Posterior vena cava (tissue), 2 donors: ENCODE results near the gene CPHXL2. TPM values are rescaled to one million over a fixed set of nuclear protein-coding genes. Genes with fewer than 3 reads are reported as not detected.
A peak's percentile ranks its signal among the peaks of the same experiment; 100 is the strongest.

Experiments used
- DNase-seq: peaks from one replicate; pipeline ENCODE4 v3.0.0-alpha.2; 2020; ENCODE audit warnings: low spot score
- intact Hi-C, 2 donors: fragments of 100-400 bp; cut with DNase I; formaldehyde crosslinking; loops; one replicate each; pipeline versions ENCODE4 v1.14.1 to v1.14.2; 2022 to 2023
- total RNA-seq, 2 donors: library from RNA; stranded (reverse); fragmentation: NEBNext Ultra II Directional; extraction: Animal tissue kit (Norgen Biotek cat#: 25700); gene quantifications; one replicate each; pipeline ENCODE4 v1.2.1, GENCODE V29; 2021
- donor health status: DM: yes; HTN: yes; CAD: no.
- donor health status: DM: yes; HTN: yes; CAD: no.

CPHXL2 gene
- total RNA-seq, 2 donors from 2014 or later, result not detected

DNA sequence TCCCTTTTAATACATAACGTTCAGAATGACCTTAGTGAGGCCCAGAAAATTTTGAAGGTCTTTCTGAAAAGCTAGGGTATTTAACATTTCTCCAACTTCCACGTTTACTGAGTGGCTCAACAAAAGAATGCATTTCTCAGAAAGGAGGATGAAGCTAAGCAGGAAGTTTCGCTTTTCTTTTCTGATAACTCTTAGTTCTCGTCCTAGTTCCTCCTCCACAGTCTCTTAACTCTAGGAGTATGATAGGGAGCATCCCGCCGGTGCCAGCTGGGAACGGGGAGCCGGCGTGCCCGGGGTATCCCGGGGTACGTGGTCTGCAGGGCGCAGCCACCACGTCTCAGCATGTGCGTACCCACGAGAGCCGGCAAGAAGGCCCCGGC lies 29.7 kb downstream of the CPHXL2 start:
- intact Hi-C loops, result no loop called here
- DNase-seq, result no peak

DNA sequence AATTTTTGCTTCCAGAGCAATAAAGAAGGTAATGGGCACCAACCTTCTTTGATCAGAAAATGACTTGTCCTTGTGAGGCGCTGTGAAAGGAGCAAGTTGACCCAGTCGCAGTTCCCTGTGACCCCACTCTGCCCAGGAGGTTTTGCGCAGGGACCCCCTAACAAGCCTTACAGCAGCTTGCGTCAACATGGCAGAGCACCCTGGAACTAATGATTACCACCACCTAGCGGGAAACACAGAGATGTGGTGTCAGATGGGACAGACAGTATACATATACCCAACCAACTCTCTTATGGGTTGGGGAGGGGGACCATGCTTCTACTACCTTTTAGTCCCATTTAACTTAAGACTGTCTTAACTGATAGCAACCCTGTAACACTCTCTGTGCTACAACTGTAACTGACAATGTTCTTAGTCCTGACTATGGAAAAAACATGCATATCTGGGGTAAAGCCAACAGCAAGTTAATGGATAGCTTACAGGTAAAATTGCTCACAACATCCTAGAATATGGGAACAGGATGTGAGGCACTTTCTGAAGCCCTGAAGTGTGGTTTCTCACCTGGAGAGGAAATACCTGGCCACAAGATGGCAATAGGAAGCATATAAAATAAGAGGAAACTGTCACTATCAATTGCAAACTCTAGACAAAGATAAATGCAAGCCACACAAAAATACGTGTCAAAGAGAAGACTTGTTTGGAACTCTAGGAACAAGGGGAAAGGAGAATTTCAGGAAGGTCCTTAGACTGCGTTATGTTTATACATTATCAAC lies 32.4 kb downstream of the CPHXL2 start:
- intact Hi-C loops, result no loop called here
- no peak for DNase-seq

DNA sequence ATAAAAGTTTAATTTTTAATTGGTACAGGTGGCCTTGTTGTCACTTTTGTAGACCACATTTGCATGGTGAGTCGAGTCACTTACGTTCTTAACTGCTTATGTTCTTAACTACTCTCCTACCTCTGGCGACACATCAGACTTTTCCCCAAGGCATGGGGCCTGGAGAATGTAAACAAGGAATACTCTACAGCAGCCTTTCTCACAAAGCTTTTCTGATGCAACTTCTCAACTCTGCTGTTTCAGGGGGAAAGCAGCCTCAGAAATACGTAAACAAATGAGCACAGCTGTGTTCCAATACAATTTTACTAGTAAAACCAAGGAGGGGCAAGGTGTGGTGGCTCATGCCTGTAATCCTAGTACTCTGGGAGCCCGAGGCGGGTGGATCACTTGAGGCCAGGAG lies 36.2 kb downstream of the CPHXL2 start:
- DNase-seq, result no peak
- intact Hi-C loops, result no loop called here

DNA sequence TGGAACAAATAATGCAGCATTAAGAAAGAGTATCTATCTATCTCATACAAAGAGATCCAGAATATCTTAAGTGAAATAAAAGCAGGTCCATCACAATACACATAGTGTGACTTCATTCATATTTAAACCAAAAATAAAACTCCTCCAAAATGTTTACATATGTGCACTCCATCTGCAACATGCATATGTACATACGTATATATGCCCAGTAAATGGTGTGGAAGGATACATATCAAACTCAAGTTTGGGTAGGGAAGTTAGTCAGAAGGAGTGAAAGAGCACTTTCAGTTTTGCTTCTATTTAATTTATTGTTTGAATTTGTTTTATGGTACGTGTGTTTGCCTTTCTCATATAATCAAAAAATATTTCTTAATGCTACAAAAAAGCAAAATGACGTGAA lies 41.8 kb downstream of the CPHXL2 start:
- intact Hi-C loops, result no loop called here
- no peak for DNase-seq

DNA sequence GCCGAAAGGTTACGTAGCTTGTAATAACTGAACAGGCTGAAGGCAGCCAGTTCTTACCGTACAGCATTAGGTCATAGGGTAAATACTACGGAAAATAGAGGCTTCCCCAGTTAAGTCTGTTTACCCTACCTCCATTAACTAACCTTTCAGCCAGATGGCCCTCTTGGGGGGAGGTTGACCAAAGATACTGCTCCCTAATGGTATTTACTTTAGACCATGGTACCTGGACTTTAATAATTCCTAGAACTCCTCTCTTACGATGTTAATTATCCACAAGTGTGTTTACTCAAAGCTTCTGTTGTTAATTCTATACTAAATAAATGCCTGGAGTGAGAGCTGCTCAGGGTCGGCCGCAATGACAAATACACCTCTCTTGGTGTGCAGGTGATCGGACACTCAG lies 44.0 kb downstream of the CPHXL2 start:
- DNase-seq, result no peak
- intact Hi-C loops, result no loop called here

DNA sequence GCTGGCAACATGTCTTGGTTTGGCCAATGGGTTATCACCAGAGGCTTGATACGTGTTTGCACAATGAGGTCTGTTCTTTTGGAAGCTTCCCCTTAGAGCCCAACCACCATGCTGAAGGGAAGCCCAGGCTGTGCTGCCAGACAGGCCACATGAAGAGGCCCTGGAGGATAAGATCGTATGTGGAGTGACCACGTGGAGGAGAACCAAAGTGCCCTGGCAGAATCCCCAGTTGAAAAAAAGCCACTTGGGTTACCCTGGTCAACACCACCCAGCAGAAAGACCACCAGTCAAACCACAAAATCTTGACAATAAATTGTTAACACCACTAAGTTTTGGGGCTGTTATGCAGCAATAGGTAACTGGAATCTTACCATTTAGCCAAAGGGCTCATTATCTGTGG lies 46.8 kb downstream of the CPHXL2 start:
- intact Hi-C loops, result no loop called here
- no peak for DNase-seq

DNA sequence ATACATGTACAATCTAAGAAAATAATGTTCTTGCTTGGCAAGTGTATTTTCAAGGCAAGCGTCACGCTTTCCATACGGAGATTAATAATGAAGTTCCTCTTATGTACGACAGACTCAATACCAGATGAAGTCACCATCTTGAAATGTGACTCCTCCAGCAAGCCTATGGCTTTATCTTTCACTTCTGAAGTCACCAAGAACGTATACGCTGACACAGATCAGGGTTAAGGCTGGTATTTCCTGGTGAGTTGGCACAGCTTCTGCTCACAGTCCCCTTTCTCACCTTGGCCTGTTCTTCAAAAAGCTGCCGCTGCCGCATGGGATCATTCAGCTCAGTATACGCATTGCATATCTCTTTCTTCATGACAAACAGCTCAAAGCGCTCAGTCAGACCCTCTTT lies 47.7 kb downstream of the CPHXL2 start:
- intact Hi-C loops, result loop anchor here in 1 of 2 donors (10.0 kb wide), 1 partner anchor 64 kb away; the partner anchor contains the start of gene GABARAPL2

DNA sequence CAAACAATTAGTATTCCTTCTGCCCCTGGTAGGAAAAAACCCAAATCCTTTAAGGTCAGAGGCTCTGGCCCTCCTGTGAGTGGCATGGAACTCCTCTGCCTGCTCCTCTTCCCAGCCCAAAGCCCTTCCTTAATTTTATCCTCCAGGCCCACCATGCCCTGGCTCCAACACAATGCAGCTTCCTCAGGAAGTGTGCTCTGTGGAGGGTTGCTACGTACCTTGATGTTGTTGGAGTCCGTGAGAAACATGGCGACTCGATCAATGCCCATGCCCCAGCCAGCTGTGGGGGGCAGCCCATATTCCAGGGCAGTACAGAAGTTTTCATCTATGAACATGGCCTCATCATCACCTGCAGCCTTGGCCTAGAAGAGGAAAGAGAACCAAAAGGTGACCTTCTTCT lies 48.5 kb downstream of the CPHXL2 start:
- DNase-seq, result no peak
- intact Hi-C loops, result loop anchor here in 1 of 2 donors (10.0 kb wide), 1 partner anchor 64 kb away; the partner anchor contains the start of gene GABARAPL2

More for the DNA sequence above, 47.7 kb downstream of the CPHXL2 start:
- DNase-seq, result no peak

DNA sequence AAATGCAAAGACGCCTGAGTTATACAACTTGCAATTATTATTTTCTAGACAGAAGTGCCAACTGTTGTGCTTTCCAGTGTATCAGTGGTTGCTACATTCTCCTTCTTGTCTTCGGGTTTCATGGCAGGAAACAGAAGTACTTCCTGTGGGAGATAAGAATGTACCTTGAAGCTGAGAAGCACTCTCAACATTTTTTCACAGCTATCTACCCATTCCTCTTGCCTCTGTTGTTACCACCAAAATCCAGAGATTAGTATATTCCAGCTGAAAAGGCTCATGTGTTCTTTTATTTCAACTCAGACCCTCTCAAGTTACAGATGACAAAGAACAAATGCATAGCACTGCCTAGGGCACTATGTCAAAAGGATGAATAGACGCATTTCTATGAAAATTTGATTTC lies 49.0 kb downstream of the CPHXL2 start:
- no peak for DNase-seq
- intact Hi-C loops, result loop anchor here in 1 of 2 donors (10.0 kb wide), 1 partner anchor 63 kb away; the partner anchor contains the start of gene GABARAPL2

DNA sequence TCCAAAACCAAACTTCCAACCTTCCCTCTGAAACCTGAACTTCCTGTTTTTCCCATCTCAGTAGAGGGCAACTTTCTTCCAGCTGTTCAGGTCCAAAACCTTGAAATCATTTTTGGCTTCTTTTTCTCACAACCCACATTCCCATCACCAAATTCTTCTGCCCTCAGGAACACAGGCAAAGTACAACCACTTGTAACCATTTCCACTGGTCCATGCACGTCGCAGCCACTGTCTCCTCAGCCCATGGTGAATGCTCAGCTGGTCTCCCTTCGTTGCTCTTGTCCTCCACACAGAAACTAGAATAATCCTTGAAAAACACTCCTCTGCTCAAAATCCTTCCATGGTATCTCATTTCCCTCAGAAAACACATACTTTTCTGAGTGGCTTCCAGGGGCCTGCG lies 50.0 kb downstream of the CPHXL2 start:
- DNase-seq, result no peak
- intact Hi-C loops, result loop anchor here in 1 of 2 donors (10.0 kb wide), 1 partner anchor 62 kb away; the partner anchor contains the start of gene GABARAPL2

DNA sequence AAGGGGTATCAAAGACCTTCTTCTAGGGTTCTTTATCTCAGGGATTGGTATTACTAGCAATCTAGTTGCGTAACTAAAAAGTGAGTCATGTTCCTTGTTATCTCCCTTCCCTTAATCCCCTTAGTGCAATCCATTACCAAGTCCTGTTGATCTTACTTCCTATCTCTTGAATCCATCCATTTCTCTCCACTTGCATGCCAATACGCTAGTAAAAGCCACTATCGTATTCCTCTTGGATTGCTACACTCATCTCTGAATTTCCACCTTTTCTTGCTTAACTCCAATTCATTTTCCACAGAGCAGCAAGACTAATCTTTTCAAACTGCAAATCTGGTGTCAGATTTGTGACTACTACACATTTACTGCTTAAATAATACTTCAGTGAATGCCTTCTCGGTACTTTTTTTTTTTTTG lies 51.9 kb downstream of the CPHXL2 start:
- DNase-seq, result no peak
- intact Hi-C loops, result loop anchor here in 1 of 2 donors (10.0 kb wide), 1 partner anchor 60 kb away; the partner anchor contains the start of gene GABARAPL2

DNA sequence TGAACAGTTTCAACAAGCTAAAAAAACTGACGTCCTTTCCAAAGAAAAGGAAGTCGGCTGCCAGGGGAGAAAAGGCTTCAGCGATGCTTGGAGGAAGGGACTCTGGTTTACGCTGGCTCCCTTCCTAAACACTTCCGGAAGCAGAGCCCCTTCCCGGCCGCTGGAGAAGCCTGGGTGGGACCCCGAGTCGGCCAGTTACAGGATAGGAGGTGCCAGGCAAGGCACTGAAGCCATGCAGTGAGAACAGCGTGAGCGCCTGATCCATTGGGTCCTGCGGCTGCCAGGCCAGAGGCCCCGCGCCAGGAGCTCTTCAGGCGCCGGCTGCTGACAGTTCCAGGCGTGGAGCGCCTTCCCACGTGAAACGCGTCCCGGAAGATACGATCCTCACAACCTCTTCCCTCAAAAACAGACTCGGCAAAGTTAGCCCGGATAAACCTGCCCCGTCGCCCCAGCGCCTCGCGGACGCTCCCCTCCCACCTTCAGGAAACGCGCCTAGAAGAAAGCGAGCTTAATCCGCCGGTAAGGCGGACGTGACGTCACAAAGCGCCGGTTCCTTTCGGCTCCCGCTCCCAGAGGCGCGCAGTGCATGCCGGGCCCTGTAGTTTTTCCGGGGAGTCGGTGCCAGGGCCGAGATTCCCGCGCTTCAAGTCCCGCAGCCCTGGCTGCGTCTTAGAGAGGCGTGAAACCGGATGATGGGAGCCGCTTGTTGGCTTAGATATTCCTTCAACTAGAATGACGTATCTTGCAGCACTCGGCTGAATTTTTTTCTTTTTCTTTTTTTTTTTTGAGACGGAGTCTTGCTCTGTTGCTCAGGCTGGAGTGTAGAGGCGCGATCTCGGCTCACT lies 53.8 kb downstream of the CPHXL2 start, which contains the start of gene ADAT1:
Gene ADAT1 (minus strand): TSS at position 521 of the 845 bp plus-strand sequence. CDS start 2,482 bp downstream, outside the sequence.
- intact Hi-C loops, result loop anchor here in 1 of 2 donors (10.0 kb wide), 1 partner anchor 58 kb away; the partner anchor contains the start of gene GABARAPL2
- DNase-seq, result peak; percentile 100

DNA sequence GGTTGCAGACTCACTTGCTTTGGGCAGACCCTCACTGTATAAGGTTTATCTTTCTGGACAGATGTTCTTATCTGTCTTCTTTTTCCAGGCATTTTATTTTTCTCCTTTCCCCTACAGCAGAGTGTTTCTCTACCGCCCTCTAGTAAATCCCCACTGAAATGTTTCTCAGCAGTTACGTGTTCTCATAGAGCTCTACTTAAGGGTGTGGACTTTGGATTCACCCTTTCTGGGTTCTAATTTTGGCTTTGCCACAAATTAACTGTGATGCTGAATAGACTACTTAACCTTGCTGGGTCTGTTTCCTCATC lies 55.7 kb downstream of the CPHXL2 start:
- intact Hi-C loops, result loop anchor here in 1 of 2 donors (10.0 kb wide), 1 partner anchor 56 kb away; the partner anchor contains the start of gene GABARAPL2
- no peak for DNase-seq

DNA sequence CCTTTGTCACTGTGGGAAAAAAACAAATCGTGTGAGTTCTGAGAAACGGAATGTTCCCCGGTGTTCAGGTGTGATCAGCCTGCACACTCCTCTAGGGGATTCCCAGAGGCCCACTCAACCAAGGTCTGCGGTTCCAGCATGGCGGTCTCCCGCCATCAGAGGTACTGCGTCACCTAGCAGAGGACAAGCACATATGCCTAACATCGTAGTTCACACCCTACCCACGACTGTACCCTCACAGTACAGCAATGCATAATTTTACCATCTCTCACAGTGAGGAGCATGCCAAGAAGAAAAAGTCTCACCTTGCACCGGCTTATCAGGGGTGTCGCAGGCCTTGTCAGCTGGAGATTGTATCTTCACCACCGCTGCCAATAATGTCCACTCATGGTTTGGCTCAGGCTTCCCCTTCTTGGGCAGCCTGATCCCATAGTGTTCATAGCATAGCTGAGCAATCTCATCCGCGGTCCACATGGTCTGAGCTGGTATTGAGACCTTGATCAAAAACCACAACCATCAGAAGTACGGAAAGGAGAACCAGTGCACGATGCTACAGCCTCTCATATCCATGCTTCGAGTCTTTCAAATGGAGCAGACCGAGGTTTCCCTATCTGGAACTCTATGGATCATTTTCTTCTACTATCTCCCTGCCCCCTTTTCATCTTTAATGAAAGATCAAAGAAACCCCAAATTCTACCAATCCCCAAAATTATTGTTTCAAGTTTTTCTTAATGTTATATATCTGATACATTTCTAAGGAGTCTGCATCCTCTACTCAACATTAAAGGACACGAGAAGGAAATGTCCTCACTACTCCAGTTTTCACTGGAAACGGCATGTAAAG lies 56.3 kb downstream of the CPHXL2 start:
- intact Hi-C loops, result loop anchor here in 1 of 2 donors (10.0 kb wide), 1 partner anchor 56 kb away; the partner anchor contains the start of gene GABARAPL2
- no peak for DNase-seq

DNA sequence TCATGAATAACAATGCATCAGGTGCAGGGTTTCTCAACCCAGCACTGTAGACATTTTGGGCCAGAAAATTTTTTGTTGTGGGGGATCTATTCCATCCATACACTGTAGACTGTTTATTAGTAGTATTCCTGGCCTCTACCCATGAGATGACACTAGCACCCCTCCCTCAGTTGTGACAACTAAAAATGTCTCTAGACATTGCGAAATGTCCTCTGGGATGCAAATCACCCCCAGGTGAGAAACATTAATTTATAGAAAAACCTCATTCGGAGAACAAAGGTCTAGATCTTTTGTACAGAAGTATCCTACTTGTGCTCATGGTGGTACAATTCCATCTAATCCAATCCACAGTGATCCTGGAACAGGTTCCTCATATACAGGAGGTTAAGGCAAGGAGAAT lies 58.0 kb downstream of the CPHXL2 start:
- intact Hi-C loops, result loop anchor here in 1 of 2 donors (5.0 kb wide), 1 partner anchor 51 kb away; the partner anchor contains the start of gene GABARAPL2

DNA sequence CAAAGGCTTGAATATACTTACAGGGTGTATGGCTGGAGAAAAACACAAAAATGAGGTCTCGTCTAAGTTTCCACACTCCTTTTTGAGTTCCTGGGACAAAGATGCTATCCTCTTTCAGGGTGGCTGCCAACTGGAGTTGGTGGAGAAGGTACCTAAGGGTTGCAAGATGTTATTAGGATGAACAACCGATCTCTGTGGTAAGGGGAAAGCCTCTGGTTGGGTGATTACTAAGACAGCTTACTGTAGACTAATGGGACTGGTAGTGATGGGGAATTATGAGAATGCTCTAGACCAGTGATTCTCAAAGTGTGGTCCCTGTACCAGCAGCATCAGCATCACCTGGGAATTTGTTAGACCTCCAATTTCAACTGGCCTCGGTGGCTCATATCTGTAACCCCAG lies 59.7 kb downstream of the CPHXL2 start:
- no peak for DNase-seq
- intact Hi-C loops, result loop anchor here in 1 of 2 donors (5.0 kb wide), 1 partner anchor 50 kb away; the partner anchor contains the start of gene GABARAPL2

More for the DNA sequence above, 58.0 kb downstream of the CPHXL2 start:
- DNase-seq, result no peak

DNA sequence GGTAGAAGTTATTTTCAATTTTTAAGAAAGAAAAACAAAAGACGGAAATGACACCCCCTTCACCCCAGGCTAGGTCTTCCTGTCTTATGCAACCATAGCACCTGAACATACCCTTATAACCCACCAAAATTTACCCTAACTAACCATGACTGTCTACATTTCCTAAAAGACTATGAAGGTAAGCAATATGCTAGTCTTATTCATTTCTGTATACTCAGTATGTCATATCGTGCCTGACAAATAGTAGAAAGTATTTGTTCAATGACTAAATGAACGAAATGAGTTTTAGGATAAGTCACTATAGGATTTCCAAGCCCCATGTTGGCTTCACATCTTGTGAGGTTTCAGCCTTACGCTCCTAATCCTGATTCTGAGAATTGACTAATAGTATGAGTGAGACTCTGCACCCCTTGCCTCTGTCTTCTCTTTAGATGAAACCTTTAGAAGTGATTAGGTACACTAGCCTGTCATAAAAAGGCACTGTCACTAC lies 60.2 kb downstream of the CPHXL2 start:
- intact Hi-C loops, result loop anchor here in 1 of 2 donors (5.0 kb wide), 1 partner anchor 49 kb away; the partner anchor contains the start of gene GABARAPL2
- DNase-seq, result no peak

DNA sequence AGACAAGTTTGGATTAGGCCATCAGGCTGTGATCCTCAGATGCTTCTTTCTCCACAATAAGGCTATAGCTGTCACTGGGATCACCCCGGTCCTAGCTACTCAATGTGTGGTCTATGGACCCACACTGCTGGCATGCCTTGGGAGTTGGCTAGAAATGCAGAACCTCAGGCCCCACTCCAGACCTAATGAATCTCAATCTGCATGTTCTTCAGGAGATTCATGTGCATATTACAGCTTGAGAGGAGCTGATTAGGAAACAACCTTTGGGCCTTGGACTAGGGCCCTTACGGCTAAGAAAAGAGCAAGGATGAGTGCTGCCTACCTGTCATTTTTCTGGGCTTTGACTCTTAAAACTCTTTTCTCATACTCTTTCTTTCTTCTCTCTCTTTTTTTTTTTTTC lies 61.2 kb downstream of the CPHXL2 start:
- intact Hi-C loops, result loop anchor here in 1 of 2 donors (5.0 kb wide), 1 partner anchor 48 kb away; the partner anchor contains the start of gene GABARAPL2
- no peak for DNase-seq
